ENCODE results near the gene MTHFD2L. TPM values are rescaled to one million over a fixed set of nuclear protein-coding genes. Genes with fewer than 3 reads are reported as not detected.

Gene MTHFD2L
- polyA plus RNA-seq, 3 donors, result 4.3 to 7.0 (median 4.8) TPM

- no peak overlapping the region for H3K27ac Mint-ChIP-seq
- no peaks in the 10 kb centered on the region for H3K27me3 Mint-ChIP-seq (ENCODE audit: low read depth in 3 of 3)
- peaks cover 6% of the 10 kb centered on the region for H3K4me1 Mint-ChIP-seq
- Histone ChIP-seq H3K9ac (ENCODE audit: insufficient read depth, low read length, poor library complexity, severe bottlenecking) (no peak overlapping the region), H4K20me1 (ENCODE audit: insufficient read depth, low read length) (no peaks in the 10 kb centered on the region), H3K4me3 (replicated peaks in 1 of 3; ENCODE audit: low read depth in 2 of 3, low read length in 3 of 3) (no peak overlapping the region), H2AFZ (ENCODE audit: insufficient read depth, low read depth, low read length, poor library complexity, severe bottlenecking) (no peak overlapping the region), H3K4me1 (ENCODE audit: control insufficient read depth in 1 of 2, insufficient read depth in 2 of 2, low read length in 2 of 2) (no peaks in the 10 kb centered on the region), H3K27ac (ENCODE audit: low read depth in 1 of 2, low read length in 2 of 2) (no peak overlapping the region), H3K36me3 (replicated peaks in 1 of 2; ENCODE audit: control insufficient read depth in 1 of 2, insufficient read depth in 2 of 2, low read length in 2 of 2) (no peaks in the 10 kb centered on the region), H3K4me2 (replicated peaks; ENCODE audit: extremely low read depth, low read length, poor library complexity, severe bottlenecking) (no peak overlapping the region), H3K79me2 (ENCODE audit: insufficient read depth, low read length) (no peaks in the 10 kb centered on the region), H3K27me3 (ENCODE audit: control insufficient read depth in 2 of 2, insufficient read depth in 2 of 2, low read length in 2 of 2) (no peaks in the 10 kb centered on the region), H3K9me3 (replicated peaks in 1 of 2; ENCODE audit: control insufficient read depth in 1 of 2, insufficient read depth in 1 of 2, low read length in 2 of 2) (no peaks in the 10 kb centered on the region)
- H3K36me3 Mint-ChIP-seq, result no peaks in the 10 kb centered on the region
- H3K4me3 Mint-ChIP-seq, result no peak overlapping the region
- no peak for DNase-seq
- no peak for TF ChIP-seq CTCF (IDR thresholded peaks at IDR 0.05)
- intact Hi-C loops (cut with micrococcal nuclease), result no loop called here
- H3K9me3 Mint-ChIP-seq, result peaks cover 0 to 4% (median 0%) of the 10 kb centered on the region in 7 donors
These were observed 108.2 kb downstream of the MTHFD2L start for GRCh38 chr4:74266081-74266480.

GRCh38 chr4:74267998-74268606 lies 110.2 kb downstream of the MTHFD2L start:
- Mint-ChIP-seq H3K4me1 (peaks cover 6% of the 10 kb centered on the region), H3K9me3 (peaks cover 0 to 5% (median 0%) of the 10 kb centered on the region in 7 donors), H3K27ac (no peak overlapping the region), H3K36me3 (no peaks in the 10 kb centered on the region), H3K27me3 (ENCODE audit: low read depth in 3 of 3) (no peaks in the 10 kb centered on the region), H3K4me3 (no peak overlapping the region)
- Histone ChIP-seq H3K9me3 (replicated peaks in 1 of 2; ENCODE audit: control insufficient read depth in 1 of 2, insufficient read depth in 1 of 2, low read length in 2 of 2) (no peaks in the 10 kb centered on the region), H3K36me3 (replicated peaks in 1 of 2; ENCODE audit: control insufficient read depth in 1 of 2, insufficient read depth in 2 of 2, low read length in 2 of 2) (no peaks in the 10 kb centered on the region), H4K20me1 (ENCODE audit: insufficient read depth, low read length) (no peaks in the 10 kb centered on the region), H2AFZ (ENCODE audit: insufficient read depth, low read depth, low read length, poor library complexity, severe bottlenecking) (no peak overlapping the region), H3K4me2 (replicated peaks; ENCODE audit: extremely low read depth, low read length, poor library complexity, severe bottlenecking) (no peak overlapping the region), H3K4me3 (replicated peaks in 1 of 3; ENCODE audit: low read depth in 2 of 3, low read length in 3 of 3) (no peak overlapping the region), H3K27me3 (ENCODE audit: control insufficient read depth in 2 of 2, insufficient read depth in 2 of 2, low read length in 2 of 2) (no peaks in the 10 kb centered on the region), H3K9ac (ENCODE audit: insufficient read depth, low read length, poor library complexity, severe bottlenecking) (no peak overlapping the region), H3K79me2 (ENCODE audit: insufficient read depth, low read length) (no peaks in the 10 kb centered on the region), H3K4me1 (ENCODE audit: control insufficient read depth in 1 of 2, insufficient read depth in 2 of 2, low read length in 2 of 2) (no peaks in the 10 kb centered on the region), H3K27ac (ENCODE audit: low read depth in 1 of 2, low read length in 2 of 2) (no peak overlapping the region)
- TF ChIP-seq CTCF (IDR thresholded peaks at IDR 0.05), result no peak
- intact Hi-C loops (cut with micrococcal nuclease), result no loop called here
- DNase-seq, result peak in 1 of 3 donors; percentile 17

Measured in CD14-positive monocyte (primary cell).